Lower leg skin (tissue), 4 donors: Measurements from ENCODE around the gene RRAD. TPM values are rescaled to one million over a fixed set of nuclear protein-coding genes. Genes with fewer than 3 reads are reported as not detected.

Experiments used
- DNase-seq, 2 donors: peaks; one replicate each; pipeline ENCODE4 v3.0.0-alpha.2; 2019; ENCODE audit warnings: low spot score in 2 of 2
- H3K4me3 ChIP-seq: fragments of 200-600 bp; sonication (generic); 2 replicates; pipeline ENCODE4 v1.5.1; 2017; ENCODE audit warnings: mild to moderate bottlenecking, low read depth; ENCODE audit not compliant: poor library complexity, severe bottlenecking
- POLR2A ChIP-seq, 2 donors: fragments of 450-650 bp; IDR thresholded peaks; one replicate each; pipeline ENCODE4 v1.6.1; 2016 to 2017; ENCODE audit warnings: antibody characterized with exemption in 2 of 2, mild to moderate bottlenecking in 1 of 2, moderate library complexity in 1 of 2
- WGBS, 2 donors: methylation state at CpG; one replicate each; pipeline ENCODE4 v1.1.5; 2018; 5-methylcytosine and 5-hydroxymethylcytosine counted together
- intact Hi-C: fragments of 100-400 bp; cut with DNase I; formaldehyde crosslinking; loops from one replicate; pipeline ENCODE4 v1.15.0; 2023; ENCODE audit warnings: low total_unique reads
- total RNA-seq, 4 donors: library from RNA; depleted of rRNA; stranded (reverse); fragments of >200 nt; gene quantifications; one replicate each; pipeline ENCODE4 v1.1.0, GENCODE V29; 2016
- TF ChIP-seq, protein P1 (sequence below), 3 donors: fragments of 450-650 bp; IDR thresholded peaks; one replicate each; pipeline ENCODE4 v1.5.1; 2016; ENCODE audit warnings: antibody characterized with exemption in 3 of 3, mild to moderate bottlenecking in 3 of 3, moderate library complexity in 2 of 3

RRAD gene
- total RNA-seq, 4 donors from 2014 or later: 5.9 to 34.3 (median 17.4) TPM

DNA sequence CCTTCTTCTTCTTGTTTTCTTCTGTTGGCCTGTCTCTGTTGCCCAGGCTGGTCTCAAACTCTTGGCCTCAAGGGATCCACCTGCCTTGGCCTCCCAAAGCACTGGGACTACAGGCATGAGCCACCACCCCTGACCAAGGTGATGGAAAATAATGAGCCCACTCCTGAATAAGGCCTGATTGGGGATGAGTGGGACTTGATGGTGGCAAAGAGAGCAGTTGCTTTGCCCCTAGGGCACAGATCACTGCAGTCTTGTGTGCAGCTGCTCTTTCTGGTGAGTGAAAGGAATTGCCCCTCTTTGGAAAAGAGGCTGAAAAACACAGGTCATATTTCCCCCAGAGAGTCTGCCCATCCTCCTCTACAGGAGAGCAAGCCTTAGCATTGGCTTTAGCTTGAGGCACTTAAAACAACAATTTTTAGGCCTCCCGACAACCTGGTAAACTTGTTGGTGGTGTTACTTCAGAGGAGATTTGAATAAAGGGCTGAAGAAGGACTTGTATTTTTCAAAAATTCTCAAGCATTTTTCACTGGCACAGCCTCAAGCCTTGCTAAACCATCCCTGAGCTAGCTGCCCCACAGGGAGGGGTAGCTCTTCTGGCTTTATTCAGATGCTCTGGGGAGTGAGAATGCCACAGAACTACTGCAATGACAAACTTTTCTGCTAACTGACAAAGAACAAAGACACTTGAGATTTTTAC, 51.1 kb downstream of the RRAD start:
- TF ChIP-seq POLR2A (IDR thresholded peaks at IDR 0.05): no peak
- TF ChIP-seq, protein P1, sequence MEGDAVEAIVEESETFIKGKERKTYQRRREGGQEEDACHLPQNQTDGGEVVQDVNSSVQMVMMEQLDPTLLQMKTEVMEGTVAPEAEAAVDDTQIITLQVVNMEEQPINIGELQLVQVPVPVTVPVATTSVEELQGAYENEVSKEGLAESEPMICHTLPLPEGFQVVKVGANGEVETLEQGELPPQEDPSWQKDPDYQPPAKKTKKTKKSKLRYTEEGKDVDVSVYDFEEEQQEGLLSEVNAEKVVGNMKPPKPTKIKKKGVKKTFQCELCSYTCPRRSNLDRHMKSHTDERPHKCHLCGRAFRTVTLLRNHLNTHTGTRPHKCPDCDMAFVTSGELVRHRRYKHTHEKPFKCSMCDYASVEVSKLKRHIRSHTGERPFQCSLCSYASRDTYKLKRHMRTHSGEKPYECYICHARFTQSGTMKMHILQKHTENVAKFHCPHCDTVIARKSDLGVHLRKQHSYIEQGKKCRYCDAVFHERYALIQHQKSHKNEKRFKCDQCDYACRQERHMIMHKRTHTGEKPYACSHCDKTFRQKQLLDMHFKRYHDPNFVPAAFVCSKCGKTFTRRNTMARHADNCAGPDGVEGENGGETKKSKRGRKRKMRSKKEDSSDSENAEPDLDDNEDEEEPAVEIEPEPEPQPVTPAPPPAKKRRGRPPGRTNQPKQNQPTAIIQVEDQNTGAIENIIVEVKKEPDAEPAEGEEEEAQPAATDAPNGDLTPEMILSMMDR (IDR thresholded peaks at IDR 0.05): no peak
- H3K4me3 ChIP-seq: no peak overlapping the region
- intact Hi-C loops: no loop called here
- 38 to 59% methylated on average over 1 of the region's 1 CpG for WGBS, 2 donors
- DNase-seq: no peak

DNA sequence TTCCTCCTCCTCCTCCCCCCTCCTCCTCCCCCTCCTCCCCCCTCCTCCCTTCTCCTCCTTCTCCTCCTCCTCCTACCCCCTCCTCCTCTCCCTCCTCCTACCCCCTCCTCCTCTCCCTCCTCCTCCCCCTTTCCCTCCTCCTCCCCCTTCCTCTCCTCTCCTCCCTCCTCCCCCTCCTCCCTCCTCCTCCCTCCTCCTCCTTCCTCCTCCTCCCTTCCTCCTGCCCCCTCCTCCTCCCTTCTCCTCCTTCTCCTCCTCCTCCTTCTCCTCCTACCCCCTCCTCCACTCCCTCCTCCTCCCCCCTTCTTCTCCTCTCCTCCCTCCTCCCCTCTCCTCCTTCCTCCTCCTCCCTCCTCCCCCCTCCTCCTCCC, 51.7 kb downstream of the RRAD start:
- no peak overlapping the region for H3K4me3 ChIP-seq
- TF ChIP-seq, protein P1 (IDR thresholded peaks at IDR 0.05): no peak
- TF ChIP-seq POLR2A (IDR thresholded peaks at IDR 0.05): no peak
- intact Hi-C loops: no loop called here
- DNase-seq: no peak

DNA sequence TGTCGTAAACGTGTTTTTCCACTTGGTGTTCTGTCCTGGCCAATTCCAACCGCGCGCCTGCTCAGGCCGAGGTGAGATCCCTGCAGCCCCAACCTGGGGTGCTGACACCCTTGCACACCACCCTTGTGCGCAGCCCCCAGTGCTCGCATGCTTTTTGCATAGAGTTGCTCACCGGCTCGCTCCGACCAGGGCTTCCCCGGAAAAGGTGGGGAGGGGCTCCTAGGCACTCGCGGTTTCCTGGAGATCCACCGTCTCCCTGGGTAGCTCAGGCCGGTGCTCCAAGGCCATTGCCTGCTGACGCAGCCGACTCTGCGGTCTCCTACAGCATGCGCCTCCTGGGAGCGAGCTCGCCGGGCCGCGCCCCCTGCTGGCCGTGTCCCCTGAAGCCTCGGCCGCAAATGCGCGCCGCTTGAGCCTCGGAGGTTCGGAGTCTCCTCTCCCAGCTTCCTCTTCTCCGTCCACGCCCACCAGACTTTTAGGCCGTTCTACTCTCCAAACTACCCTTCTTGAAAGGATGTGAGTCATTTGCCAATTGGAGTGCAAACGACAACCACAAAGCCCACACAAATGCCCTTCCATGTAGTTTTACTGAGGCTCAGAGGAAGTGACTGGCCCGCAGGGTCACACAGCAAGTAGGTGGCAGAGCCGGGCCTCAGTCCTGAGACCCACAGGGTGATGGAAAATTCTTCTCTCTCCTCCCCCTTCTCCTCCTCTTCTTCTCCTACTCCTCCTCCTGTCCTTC, 52.2 kb downstream of the RRAD start:
- 4% methylated on average over 27 to 37 of the region's 39 CpGs for WGBS, 2 donors
- peak; percentile 84 to 98 for DNase-seq
- intact Hi-C loops: no loop called here
- H3K4me3 ChIP-seq: no peak overlapping the region
- TF ChIP-seq POLR2A (IDR thresholded peaks at IDR 0.05): no peak
- TF ChIP-seq, protein P1 (IDR thresholded peaks at IDR 0.05): peak in 1 of 3 donors; percentile 77

DNA sequence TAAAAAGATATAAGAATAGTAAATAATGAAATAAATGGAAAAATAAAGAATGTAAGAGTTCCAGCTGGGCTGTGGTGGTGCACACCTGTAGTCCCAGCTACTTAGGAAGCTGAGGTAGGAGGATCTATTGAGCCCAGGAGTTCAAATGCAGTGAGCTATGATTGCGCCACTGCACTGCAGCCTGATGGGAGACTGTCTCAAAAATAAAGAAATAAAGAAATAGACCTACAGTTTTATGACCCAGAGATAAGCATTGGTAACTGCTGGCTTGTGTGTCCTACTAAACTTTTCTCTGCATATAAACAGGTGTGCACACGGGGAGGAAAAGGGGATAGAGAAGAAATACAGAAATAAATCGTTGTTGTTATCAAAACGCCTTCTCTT, 52.8 kb downstream of the RRAD start:
- no peak for DNase-seq
- 52 to 55% methylated on average over 4 of the region's 4 CpGs for WGBS, 2 donors
- H3K4me3 ChIP-seq: no peak overlapping the region
- intact Hi-C loops: no loop called here
- TF ChIP-seq, protein P1 (IDR thresholded peaks at IDR 0.05): no peak
- TF ChIP-seq POLR2A (IDR thresholded peaks at IDR 0.05): no peak

DNA sequence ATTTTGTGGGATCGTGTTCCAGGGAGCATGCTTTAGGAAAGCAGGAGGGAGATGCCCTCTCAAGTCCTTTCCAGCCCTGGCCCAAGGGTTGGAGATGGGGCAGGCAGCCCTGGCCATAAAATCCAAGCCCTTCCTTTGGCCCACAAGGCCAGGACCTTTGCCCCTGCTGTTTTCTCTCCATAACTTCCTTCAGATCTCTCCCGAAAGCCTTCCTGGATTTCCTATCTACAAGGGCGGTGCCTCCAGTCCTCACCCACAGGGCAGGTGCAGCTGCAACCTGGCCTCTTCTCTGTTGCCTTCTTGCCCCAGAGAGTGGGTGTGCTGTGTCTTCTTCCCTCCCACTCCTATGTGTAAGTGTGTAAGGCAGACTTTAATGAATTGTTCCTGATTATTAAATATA, 53.5 kb downstream of the RRAD start:
- no peak overlapping the region for H3K4me3 ChIP-seq
- 83 to 90% methylated on average over 3 of the region's 3 CpGs for WGBS, 2 donors
- TF ChIP-seq, protein P1 (IDR thresholded peaks at IDR 0.05): no peak
- TF ChIP-seq POLR2A (IDR thresholded peaks at IDR 0.05): no peak
- intact Hi-C loops: no loop called here
- no peak for DNase-seq

Other genes starting within 250 kb of the RRAD start
- gene CMTM4, start 228.8 kb downstream of the RRAD start, total RNA-seq: 10 to 100 TPM; 11.1 to 30.2 (median 22.5) TPM
- 100 to 1,000 TPM in 2 of 4 donors, 10 to 100 TPM in 2; 59.3 to 194 (median 111) TPM for gene DYNC1LI2, start 173.9 kb downstream of the RRAD start, total RNA-seq
- under 1 TPM in 1 of 4 donors, not detected in 3; 0.19 TPM for gene TERB1, start 124.0 kb downstream of the RRAD start, total RNA-seq
- 10 to 100 TPM; 36.9 to 49.1 (median 41.3) TPM for gene NAE1, start 94.6 kb downstream of the RRAD start, total RNA-seq
- not detected for gene CA7, start 81.1 kb downstream of the RRAD start, total RNA-seq
- gene PDP2, start 45.0 kb downstream of the RRAD start, total RNA-seq: 1 to 10 TPM; 3.2 to 8.8 (median 7.2) TPM
- under 1 TPM in 2 of 4 donors, not detected in 2; 0.10 to 0.58 TPM for gene CDH16, start 6.7 kb downstream of the RRAD start, total RNA-seq
- 10 to 100 TPM; 39.3 to 60.3 (median 55.4) TPM for gene CIAO2B, start 8.9 kb upstream of the RRAD start, total RNA-seq
- 10 to 100 TPM; 37.4 to 90.2 (median 50.2) TPM for gene CES2, start 10.0 kb upstream of the RRAD start, total RNA-seq
- gene CES3, start 35.7 kb upstream of the RRAD start, total RNA-seq: 1 to 10 TPM in 3 of 4 donors, under 1 TPM in 1; 0.59 to 1.3 (median 1.2) TPM
- gene CES4A, start 63.1 kb upstream of the RRAD start, total RNA-seq: 10 to 100 TPM; 43.6 to 95.8 (median 75.9) TPM
- gene CBFB, start 103.6 kb upstream of the RRAD start, total RNA-seq: 10 to 100 TPM; 42.4 to 76.3 (median 48.2) TPM
- 10 to 100 TPM; 39.7 to 51.1 (median 46.8) TPM for gene PHAF1, start 184.4 kb upstream of the RRAD start, total RNA-seq
- gene B3GNT9, start 225.5 kb upstream of the RRAD start, total RNA-seq: 10 to 100 TPM; 10.3 to 18.0 (median 13.3) TPM
- gene TRADD, start 234.4 kb upstream of the RRAD start, total RNA-seq: 10 to 100 TPM; 46.3 to 51.0 (median 49.4) TPM
- gene FBXL8, start 234.4 kb upstream of the RRAD start, total RNA-seq: 10 to 100 TPM; 47.3 to 97.8 (median 67.9) TPM
- gene HSF4, start 239.2 kb upstream of the RRAD start, total RNA-seq: 100 to 1,000 TPM in 1 of 4 donors, 10 to 100 TPM in 3; 48.3 to 131 (median 64.7) TPM
- 100 to 1,000 TPM in 2 of 4 donors, 10 to 100 TPM in 2; 84.3 to 139 (median 115) TPM for gene NOL3, start 245.0 kb upstream of the RRAD start, total RNA-seq